ENCODE results near the gene IRF1. TPM values are rescaled to one million over a fixed set of nuclear protein-coding genes. Genes with fewer than 3 reads are reported as not detected.

Gene IRF1
- total RNA-seq, 2 donors from 2014 or later, result 18.7 to 20.5 TPM

DNA sequence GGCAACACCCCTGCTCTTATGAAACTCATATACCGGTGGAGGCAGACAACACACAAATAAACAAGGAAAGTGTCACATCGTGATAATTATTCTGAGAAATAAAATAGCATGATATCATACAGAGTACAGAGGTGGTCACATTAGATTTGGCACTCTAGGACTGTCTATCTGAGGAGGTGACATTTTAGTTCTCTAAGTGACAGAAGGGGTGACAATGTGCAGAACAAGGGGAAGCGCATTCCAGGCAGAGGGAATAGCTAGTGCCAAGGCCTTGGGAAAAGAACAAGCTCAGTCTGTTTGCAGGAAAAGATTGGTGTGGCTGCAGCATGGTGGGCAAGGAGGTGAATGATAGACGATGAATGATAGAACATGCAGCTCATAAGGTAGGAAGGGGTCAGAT is 12.7 kb upstream of the IRF1 start:
- DNase-seq (ENCODE audit: low spot score), result no peak
- intact Hi-C loops (cut with DNase I), result loop anchor here in 1 of 2 donors (5.0 kb wide), 1 partner anchor 266 kb away; no protein-coding TSS in a partner anchor

DNA sequence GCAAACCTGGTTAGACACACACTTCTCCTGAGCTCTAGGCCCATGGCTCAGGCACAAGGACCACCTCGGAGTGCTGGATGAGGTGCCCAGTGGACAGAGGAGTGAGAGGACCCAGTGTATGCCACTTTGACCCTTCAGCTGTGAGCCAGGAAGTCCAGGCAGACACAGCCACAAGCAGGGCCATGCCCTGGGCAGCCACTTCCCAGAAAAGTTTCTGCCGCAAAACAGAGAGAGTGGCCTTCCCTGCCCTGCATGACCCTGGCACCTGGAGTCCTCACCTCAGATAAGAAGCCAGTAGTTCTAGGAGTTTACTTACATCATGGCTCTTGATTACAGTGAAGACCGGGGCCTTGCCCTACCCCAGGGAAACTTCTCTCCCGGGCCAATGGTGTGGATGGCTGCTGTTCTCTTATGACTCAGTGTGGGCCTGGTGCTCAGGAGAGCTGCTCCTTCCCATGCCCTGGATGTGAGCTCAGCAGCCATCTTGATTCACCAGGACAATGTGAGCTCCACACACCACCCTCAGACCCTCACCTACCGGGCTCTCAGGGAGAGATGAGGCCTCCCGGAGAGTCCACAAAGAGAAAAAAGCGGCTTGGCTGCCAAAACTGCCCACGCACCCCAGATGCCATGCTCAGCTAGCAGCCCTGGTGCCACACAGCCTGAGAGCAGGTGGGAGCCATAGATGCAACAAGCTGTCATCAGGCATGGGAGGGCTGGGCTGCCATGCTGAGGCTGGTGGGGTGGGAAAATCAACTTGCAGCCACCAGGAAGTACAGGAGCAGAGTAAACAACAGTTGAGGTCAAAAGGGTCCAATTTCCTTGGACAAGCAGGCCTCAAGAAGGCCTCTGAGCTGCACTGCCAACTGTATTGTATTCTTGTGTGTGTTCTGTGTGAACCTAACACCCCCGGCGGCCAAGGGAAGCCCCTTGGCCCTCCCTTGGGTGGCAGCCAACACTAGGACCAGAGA is 11.7 kb upstream of the IRF1 start:
- intact Hi-C loops (cut with DNase I), result loop anchor here (2.0 to 5.0 kb wide), 2 partner anchors 115 to 265 kb away; no protein-coding TSS in a partner anchor

DNA sequence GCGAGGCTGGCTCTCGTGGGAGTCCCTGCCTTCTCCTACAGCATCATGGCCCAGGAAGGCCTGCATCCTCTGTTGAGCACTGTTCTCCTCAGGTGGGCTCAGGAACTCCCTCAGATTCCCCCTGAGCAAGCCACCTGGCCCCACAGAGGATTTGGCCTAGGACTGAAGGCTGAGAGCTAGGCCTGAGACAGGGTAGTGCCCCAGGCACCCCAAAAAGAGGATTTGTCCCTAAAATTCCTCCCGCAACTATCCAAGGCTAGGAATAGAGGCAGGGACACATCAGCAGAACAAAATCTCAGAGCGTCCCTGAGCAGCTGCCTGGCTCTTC is 11.0 kb upstream of the IRF1 start:
- DNase-seq (ENCODE audit: low spot score), result no peak
- intact Hi-C loops (cut with DNase I), result loop anchor here (2.0 to 5.0 kb wide), 2 partner anchors 115 to 264 kb away; no protein-coding TSS in a partner anchor

More for the DNA sequence above, 11.7 kb upstream of the IRF1 start:
- no peak for DNase-seq (ENCODE audit: low spot score)

DNA sequence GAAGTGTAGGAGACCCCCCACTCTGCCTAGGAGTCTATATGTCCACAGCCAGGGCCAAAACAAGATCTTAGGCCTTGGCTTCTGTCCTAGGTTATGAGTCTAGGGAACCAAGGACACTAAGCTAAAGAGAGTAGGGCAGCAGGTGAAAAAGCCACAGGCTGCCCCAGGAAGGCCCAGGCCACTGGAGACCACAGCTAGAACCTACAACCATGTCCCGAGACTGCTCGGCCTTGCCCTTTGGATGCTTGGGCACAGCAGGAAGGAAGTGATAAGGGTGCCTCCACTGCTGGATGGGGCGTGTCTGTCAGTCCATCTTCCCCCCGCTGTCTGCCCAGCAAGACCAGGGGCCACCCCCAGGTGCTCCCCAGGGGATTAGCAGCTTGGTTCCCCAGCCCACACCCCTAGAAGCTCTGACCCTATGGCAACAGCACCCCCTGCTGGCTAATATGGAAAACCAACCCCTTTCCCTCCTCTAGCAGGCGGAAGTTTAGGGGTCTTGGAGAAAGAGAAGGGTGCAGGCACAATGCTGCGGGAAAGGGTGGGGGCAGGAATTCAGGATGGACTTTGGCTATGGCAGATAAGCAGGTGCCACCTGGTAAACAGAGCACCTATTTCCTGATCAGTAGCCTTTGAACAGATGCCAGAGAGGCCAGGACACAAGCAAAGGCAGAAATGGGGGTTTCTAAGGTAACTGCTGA is 10.5 kb upstream of the IRF1 start:
- intact Hi-C loops (cut with DNase I), result loop anchor here (2.0 to 5.0 kb wide), 2 partner anchors 114 to 264 kb away; no protein-coding TSS in a partner anchor
- no peak for DNase-seq (ENCODE audit: low spot score)

DNA sequence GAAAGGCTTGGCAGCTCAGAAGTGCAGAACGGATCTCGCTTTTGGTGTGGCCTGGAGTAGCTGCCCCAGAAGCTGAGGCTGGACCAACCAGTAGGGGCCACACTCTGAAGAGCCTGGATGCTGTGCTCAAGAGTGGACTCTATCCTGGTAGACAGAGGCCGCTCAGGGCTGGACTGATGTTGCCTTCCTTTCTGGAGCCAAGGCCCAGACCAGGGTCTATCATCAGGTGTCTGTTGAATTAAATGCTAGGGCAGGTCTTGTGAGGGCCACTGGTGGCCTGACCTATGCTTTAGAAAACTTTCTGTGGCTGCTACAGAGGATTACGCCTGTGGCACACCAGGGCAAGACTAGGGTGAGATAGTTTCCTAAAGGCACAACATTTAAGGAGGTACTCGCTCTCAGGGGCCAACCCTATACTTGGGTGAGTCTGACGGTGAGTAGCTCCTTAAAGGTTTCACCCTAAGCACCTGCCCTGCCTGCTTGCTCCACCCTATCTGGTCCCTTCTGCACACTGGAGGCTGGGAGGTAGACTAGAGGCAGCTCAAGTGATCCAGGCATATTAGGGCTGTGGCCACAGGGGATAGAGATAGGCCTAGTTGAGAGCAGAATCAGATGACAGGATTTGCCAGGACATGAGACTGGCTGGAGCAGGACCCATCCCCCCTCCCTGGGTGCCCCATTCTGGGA is 9.8 kb upstream of the IRF1 start:
- DNase-seq (ENCODE audit: low spot score), result no peak
- intact Hi-C loops (cut with DNase I), result loop anchor here (2.0 to 5.0 kb wide), 2 partner anchors 114 to 263 kb away; no protein-coding TSS in a partner anchor

DNA sequence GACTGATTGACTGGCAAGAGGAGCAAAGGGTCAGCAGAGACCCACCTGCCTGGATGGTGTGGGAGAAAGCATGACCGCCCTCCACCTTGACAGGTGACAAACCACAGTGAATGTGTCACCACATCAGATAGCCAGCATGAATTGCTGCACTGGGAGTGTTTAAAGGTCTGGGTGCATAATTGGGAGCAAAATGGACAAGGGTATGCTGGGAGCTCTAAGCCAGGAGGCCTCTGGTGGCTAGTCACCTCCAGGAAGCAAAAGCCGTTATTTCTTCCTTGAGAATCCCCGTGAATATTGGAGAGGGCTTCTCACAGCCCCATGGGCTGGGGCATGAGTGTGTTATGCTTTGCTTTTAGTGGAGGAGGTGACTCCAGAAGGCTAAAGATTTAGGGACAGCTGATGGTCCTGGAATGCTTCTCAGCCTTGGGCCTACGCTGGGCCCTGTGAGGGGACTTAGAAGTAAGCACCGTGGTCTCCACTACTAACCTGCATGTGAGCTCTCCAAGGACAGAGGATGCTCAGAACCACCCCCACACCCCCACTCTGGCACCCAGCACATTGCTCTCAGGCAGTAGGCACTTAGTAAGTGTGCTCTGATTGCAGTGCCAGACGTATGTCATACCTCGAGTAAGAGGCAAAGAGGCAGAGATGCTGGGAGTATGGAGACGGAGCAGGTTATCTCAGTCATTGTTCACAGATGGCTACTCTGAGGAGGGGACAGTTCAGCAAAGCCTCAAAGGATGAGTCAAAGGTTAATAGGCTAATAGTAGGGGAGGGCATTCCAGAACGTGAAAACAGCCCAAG is 9.1 kb upstream of the IRF1 start:
- DNase-seq (ENCODE audit: low spot score), result no peak
- intact Hi-C loops (cut with DNase I), result loop anchor here (2.0 to 10.0 kb wide), 4 partner anchors 75 to 262 kb away; no protein-coding TSS in a partner anchor

DNA sequence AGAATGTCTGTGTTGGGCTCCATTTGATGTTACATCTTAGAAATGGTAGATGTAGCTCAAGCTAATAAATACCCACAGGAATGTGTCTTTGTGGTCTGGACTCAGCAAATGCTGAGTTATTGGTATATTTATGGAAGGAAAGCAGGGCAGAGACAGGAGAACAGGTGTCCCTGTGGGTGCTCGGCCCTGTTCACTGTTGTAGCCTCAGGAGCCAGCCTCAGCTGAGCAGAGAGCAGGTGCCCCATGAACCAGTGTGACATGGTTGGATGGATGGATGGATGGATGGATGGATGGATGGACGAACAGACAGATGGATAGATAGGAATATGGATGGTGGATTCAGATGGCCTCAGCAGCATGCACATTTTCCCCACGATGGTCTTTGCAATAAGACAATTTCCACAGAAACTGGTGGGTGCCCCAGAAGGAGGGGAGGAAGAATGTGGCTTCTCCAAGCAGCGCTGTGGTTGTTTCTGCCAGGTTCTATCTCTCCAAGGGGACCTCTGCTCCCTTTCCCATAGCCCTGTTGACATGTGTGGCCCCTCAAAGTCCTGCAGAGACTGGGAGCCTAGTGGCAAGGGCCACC is 8.2 kb upstream of the IRF1 start:
- no peak for DNase-seq (ENCODE audit: low spot score)
- intact Hi-C loops (cut with DNase I), result loop anchor here in 1 of 2 donors (10.0 kb wide), 2 partner anchors 74 to 114 kb away; no protein-coding TSS in a partner anchor

DNA sequence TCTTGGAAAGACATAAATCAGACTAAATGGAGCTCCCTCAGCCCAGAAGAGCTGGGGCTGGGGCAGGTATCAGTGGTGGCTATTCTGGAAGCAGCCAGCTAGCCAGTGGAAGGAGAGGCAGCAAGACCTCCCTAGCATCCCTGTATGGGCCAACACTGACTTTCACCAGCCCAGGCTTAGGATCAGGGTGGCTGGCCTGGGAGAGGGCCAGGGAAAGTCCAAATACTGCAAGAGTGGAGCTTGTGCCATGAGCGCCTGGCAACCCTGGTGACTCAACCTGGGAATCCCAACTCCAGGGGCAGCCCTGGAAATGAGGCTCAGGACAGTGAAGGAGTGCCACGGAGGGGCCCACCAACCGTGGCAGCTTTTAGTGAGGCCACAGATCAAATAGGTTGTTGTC is 7.6 kb upstream of the IRF1 start:
- intact Hi-C loops (cut with DNase I), result loop anchor here in 1 of 2 donors (10.0 kb wide), 2 partner anchors 73 to 113 kb away; no protein-coding TSS in a partner anchor
- DNase-seq (ENCODE audit: low spot score), result no peak

DNA sequence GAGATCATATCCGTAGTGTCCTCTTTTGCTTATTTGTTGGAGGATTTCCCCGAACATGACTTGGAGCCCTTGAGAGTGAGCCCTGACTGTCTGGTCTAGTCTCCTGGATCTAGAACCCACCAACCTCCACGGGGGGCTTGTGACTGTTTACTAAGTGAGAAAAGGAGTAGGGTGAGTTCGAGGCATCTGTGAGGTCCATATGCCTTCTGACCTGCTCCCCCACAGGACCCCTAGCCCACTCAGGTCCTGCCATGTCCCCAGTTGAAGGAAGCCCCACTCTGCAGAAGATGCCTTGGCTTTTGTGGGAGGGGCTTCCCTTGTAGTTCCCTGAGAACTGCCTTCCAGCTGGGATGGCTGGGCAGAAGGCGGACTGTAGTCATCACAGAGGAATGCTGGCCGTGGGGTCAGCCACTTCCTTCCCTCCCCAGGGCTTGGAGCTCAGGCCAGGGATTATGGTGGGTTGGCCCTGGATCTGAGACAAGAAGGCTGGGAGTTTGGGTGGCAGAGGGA is 7.0 kb upstream of the IRF1 start:
- DNase-seq (ENCODE audit: low spot score), result peak; percentile 93
- intact Hi-C loops (cut with DNase I), result loop anchor here in 1 of 2 donors (10.0 kb wide), 2 partner anchors 73 to 113 kb away; no protein-coding TSS in a partner anchor

DNA sequence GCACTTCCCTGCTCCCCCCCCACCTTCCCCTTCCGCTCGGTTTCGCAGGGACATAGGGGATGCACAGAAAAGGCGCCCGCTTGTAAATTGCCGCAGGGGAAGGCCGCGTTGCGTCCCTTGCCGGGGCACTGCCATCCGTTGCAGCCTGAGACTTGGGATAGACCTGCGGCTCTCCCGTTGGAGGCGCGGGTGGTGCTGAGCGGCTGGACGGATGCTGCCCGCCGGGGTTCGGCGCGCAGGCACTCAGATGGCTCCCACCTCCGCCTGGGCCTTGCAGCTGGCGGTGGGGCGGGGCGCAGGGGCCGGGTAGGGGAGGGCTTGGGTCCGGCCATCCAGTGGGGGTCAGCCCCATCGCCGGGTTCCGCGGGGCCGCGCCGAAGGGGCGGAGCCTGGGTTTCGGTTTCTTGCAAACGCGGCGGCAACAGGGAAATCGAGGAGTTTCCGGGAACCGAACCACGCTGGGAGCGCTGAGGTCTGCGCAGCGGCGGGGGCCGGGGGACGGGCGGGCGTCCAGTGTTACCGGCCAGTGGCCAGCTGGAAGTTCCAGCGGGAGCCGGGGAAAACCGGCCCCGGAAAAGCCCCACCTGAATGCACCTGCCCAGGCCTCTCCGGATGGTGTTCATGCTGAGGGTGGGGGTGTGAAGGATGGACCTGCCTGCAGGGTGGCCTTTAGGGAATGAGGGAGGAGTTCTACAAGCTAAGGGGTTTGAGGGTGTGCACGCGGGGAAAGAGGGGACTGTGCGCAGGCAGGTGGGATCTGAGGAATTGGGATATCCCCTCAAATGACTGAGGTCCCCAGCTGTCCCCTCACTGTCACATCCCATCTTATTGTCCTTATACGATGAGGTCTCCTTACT is 6.3 kb upstream of the IRF1 start:
- peak; percentile 97 for DNase-seq (ENCODE audit: low spot score)
- intact Hi-C loops (cut with DNase I), result loop anchor here in 1 of 2 donors (10.0 kb wide), 2 partner anchors 72 to 112 kb away; no protein-coding TSS in a partner anchor

DNA sequence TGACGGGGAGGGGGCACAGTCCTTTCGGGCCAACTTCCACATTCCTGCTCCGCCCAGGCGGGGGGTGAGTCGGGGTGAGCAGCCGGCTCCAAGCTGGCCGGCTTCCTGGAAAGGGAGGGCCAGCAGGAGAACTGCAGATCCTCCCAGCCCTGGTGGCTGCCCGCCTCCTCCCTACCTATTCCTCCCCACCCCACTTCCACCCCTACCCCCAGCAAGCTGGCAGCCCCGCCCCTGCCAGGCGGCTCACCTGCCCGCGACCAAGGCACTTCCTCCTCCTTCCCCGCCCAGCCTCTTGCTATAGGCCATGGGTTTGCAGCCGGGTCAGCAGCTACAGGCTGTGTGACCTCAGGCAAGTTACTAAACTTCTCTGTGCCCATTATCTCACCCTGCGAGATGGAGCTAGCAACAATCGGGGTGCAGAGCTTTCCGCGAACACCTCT is 5.6 kb upstream of the IRF1 start:
- intact Hi-C loops (cut with DNase I), result loop anchor here in 1 of 2 donors (10.0 kb wide), 2 partner anchors 71 to 111 kb away; no protein-coding TSS in a partner anchor

DNA sequence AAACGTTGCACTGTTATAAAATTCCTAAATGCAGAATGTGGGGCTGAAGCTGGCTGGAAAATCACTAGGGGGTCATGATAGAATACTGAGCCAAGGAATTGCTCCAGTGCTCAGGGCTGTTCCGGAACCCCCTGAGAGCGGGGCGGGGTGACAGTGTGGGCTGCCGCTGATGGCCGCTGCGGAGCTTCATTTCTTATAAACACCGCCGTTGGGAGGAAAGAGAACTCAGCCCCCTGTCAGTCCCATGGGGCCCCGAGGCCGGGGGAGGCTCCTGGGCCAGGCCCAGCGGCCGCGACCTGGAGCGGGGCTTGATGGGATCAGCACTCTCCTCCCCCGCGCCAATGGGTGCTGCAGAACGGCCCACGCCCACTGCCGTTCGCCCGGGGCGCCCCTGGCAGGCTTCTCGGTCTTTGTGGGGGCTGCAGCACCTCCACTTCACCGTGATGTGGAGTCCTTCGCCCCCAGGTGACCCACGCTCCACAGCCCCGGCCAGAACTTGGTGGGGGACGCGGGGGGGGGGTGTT is 5.2 kb upstream of the IRF1 start:
- intact Hi-C loops (cut with DNase I), result loop anchor here in 1 of 2 donors (10.0 kb wide), 2 partner anchors 71 to 111 kb away; no protein-coding TSS in a partner anchor

More for the DNA sequence above, 5.6 kb upstream of the IRF1 start:
- DNase-seq (ENCODE audit: low spot score), result peak; percentile 95

DNA sequence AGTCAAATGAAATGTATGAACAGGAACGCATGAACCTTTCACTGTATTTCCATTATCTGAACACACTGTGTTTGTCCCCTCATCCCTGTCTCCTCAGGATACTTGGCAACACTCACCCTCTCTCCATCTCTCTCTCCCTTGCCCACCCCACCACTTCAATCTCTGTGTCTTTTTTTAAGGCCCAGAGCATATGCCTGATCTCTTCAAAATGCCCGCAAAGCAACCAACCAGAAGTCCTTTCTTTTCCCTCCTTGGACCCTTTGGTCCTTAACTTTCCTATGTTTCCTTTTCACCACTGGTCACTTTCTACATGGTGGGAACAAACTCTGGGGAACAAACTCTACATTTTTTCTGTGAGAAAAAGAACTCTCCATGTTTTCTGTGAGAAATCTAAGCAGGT is 3.2 kb upstream of the IRF1 start:
- no peak for DNase-seq (ENCODE audit: low spot score)
- intact Hi-C loops (cut with DNase I), result loop anchor here (5.0 to 10.0 kb wide), 3 partner anchors 69 to 109 kb away; no protein-coding TSS in a partner anchor

More for the DNA sequence above, 5.2 kb upstream of the IRF1 start:
- DNase-seq (ENCODE audit: low spot score), result peak; percentile 95

DNA sequence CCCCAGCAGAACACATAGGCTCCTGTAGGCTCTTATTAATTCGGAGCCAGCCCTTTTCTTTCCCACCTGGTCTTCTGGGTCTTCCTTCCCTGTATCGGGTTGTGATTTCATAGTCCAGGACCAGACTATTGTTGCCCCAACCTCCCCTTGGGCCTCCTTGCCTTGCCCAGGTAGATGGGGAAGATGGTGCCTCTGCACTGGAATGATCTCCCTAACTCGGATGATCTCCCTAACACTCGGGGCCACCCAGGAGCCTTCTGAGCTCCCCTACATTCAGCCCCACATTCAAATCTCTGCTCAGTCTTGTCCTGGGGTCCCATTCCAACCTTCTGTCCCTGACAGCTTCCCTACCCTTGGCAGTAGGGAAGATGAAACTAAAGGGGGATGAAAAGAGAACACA is 2.7 kb upstream of the IRF1 start:
- intact Hi-C loops (cut with DNase I), result loop anchor here (5.0 to 10.0 kb wide), 3 partner anchors 68 to 108 kb away; no protein-coding TSS in a partner anchor

DNA sequence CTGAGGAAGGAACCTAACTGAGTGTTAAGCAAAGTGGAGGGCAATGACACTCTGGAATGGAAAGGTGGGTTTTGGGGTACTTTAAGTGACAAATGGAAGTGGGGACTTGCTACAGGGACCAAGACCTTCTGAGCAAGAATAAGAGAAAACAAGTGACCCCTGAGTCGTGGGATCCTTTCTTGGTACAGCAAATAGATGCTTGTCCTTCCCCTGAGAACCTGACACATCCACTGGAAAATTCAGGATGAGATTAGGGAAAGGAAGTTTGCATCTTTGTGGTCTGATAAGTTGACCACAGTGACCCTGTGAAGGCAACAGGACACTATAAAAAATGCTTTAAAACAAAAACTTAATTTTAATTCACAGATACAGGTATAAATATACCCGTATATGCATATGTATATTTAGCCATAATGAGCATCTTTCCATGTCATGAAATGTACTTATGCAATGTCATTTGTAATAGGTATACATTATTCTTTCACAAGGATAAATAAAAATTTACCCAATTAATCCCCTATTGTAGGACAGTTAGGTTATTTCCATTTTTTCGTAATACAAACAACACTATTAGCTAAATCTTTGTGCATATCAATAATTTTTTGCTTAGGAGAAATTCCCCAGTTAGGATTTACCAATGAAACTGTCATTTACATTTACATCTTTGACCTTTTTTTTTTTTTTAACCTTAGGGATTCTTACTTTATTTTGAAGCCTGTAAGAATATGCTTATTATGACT is 2.0 kb upstream of the IRF1 start:
- DNase-seq (ENCODE audit: low spot score), result no peak
- intact Hi-C loops (cut with DNase I), result loop anchor here (5.0 to 10.0 kb wide), 3 partner anchors 68 to 108 kb away; no protein-coding TSS in a partner anchor

More for the DNA sequence above, 2.7 kb upstream of the IRF1 start:
- peak; percentile 18 for DNase-seq (ENCODE audit: low spot score)
